Activated CD4-positive, alpha-beta T cell treated with anti-CD3 and anti-CD28 coated beads, Interleukin-2, amount 10 ng/mL, durations not matched to agents 24 days and 14 days (primary cell): ENCODE measurements around the gene ESPN. TPM values are rescaled to one million over a fixed set of nuclear protein-coding genes. Genes with fewer than 3 reads are reported as not detected.
A peak's percentile ranks its signal among the peaks of the same experiment; 100 is the strongest.
"Not testable (repeated sequence)": the region's sequence is repeated elsewhere in the genome, so short reads cannot be mapped to it uniquely, and the experiment has no call there.

Source experiments
- DNase-seq: peaks from one replicate; pipeline ENCODE4 v3.0.0; 2022
- H3K27ac Mint-ChIP-seq: one replicate; pipeline ENCODE4 v1.8.0; 2022; ENCODE audit warnings: mild to moderate bottlenecking, mixed read lengths
- H3K27me3 Mint-ChIP-seq: one replicate; pipeline ENCODE4 v1.8.0; 2022; ENCODE audit warnings: mixed read lengths
- H3K36me3 Mint-ChIP-seq: one replicate; pipeline ENCODE4 v1.8.0; 2022; ENCODE audit warnings: low read depth, mild to moderate bottlenecking, mixed read lengths
- H3K4me1 Mint-ChIP-seq: one replicate; pipeline ENCODE4 v1.8.0; 2021; ENCODE audit warnings: mixed read lengths
- H3K4me3 Mint-ChIP-seq: one replicate; pipeline ENCODE4 v1.8.0; 2022; ENCODE audit warnings: mild to moderate bottlenecking, moderate library complexity, mixed read lengths
- H3K9me3 Mint-ChIP-seq: one replicate; pipeline ENCODE4 v1.8.0; 2021; ENCODE audit warnings: mixed read lengths
- intact Hi-C: fragments of 100-400 bp; cut with micrococcal nuclease; formaldehyde crosslinking; loops from one replicate; pipeline ENCODE4 v1.15.1; 2023
- total RNA-seq: library from RNA; stranded (reverse); gene quantifications from 2 replicates; pipeline ENCODE4 v1.2.3, GENCODE V29; 2022

Gene ESPN
- total RNA-seq, 1 donor from 2014 or later, result 0.49 TPM

DNA sequence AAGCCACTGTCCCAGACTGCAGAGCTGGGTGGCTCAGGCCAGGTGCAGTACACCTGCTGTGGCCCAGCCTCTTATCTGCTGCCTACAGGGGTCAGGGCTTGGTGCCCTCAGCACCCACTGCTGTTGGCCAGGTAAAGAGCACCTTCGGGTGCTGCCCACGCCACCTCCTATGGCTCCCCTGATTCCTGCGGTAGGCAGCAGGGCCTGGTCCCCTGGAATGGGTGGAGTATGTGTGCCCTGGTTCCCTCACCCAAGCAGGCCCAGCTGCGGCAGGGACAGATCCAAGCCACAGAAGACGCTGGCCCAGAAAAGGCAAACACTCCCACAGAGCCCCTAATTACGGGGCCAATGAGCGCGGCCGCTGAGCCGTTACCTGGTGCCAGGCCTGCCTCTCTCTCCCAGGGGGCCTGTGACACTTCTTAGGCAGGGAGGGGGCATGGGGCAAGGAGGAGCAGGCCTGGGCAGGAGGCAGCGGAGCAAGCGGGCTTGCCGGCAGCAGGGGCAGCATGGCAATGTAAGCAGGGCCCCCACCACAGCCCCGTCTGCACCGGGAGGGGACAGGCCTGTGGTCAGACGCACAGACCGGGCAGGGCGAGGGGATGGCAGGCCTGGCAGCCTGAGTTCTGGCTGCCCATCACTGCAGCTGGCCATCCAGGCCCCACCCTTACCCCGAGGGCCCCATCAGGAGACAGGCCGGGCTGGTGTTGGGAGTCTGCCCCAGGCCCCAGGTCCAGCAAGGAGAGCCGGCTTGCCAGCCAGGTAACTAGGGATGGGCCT, 19.0 kb downstream of the ESPN start:
- no peak overlapping the region for H3K4me3 Mint-ChIP-seq
- H3K4me1 Mint-ChIP-seq, result peaks cover 8% of the 10 kb centered on the region
- intact Hi-C loops, result no loop called here
- no peak overlapping the region for H3K27ac Mint-ChIP-seq
- no peaks in the 10 kb centered on the region for H3K36me3 Mint-ChIP-seq
- no peak for DNase-seq
- no peaks in the 10 kb centered on the region for H3K9me3 Mint-ChIP-seq
- H3K27me3 Mint-ChIP-seq, result peaks cover 34% of the 10 kb centered on the region

DNA sequence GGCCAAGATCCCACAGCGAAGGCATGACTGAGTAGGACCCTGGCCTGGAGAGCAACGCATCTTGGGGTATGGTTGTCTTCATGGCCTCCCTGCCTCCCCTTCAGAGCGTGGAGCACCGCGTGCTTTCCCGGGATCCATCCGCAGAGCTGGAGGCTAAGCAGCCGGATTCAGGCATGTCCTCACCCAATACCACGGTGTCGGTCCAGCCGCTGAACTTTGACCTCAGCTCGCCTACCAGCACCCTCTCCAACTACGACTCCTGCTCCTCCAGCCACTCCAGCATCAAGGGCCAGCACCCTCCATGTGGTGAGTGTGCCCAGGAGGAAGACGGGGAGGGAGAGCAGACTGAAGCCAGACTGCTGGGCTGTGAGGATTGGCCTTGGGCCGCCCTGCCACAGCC, 19.8 kb downstream of the ESPN start:
- no peak for DNase-seq
- Mint-ChIP-seq H3K27me3 (peaks cover 34% of the 10 kb centered on the region), H3K4me1 (peaks cover 11% of the 10 kb centered on the region), H3K36me3 (no peaks in the 10 kb centered on the region), H3K4me3 (no peak overlapping the region), H3K9me3 (no peaks in the 10 kb centered on the region), H3K27ac (no peak overlapping the region)
- intact Hi-C loops, result no loop called here

DNA sequence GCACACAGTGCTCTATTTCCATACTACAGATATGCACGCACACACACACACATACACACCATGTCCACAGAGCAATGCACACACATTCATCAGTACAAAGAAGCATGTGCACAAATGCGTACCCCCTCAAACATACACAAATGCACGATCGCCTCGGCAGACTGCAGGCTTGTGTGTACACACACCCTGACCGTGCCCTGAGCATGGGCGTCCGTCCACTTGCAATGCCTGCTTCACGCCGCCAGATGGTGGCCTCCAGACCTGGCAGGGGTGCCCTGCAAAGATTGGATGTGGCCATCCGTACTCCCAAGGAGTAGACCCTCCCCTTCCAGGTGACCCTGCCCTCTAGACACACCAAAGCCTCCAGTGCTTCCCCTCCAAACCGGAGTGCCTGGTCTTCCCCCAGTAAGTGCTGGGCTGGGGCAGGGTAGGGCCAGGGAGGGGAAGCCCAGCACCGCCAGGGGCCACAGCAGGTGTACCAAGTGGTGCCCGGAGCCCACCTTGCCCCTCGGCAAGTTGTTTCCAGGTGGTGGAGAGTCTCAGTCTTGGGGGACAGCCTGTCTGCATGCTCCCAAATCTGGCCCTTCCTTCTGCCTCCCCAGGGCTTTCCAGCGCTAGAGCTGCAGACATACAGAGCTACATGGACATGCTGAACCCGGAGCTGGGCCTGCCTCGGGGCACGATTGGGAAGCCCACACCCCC, 20.6 kb downstream of the ESPN start:
- H3K4me3 Mint-ChIP-seq, result no peak overlapping the region
- DNase-seq, result peak; percentile 84
- H3K27me3 Mint-ChIP-seq, result peaks cover 40% of the 10 kb centered on the region
- H3K36me3 Mint-ChIP-seq, result no peaks in the 10 kb centered on the region
- H3K4me1 Mint-ChIP-seq, result peaks cover 14% of the 10 kb centered on the region
- intact Hi-C loops, result no loop called here
- no peaks in the 10 kb centered on the region for H3K9me3 Mint-ChIP-seq
- H3K27ac Mint-ChIP-seq, result no peak overlapping the region

DNA sequence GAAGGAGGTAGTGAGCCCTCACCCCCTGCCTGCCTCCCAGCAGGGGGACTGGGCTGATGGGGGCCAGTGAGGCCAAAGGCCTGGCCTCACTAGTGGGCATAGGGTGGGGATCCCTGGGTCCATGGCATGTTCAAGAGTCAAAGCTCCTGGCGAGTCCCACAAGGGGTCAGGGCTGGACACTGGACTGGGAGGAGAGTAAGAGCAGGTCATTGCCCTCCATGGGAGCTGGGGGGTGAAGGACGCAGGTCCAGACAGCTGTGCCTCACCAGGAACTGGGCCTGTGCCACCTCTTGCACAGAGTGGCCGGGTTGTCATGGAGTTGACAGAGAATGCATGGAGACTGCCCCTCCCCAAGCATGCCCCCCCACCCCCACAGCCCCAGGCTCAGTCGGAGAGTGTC, 21.4 kb downstream of the ESPN start:
- peaks cover 15% of the 10 kb centered on the region for H3K4me1 Mint-ChIP-seq
- H3K4me3 Mint-ChIP-seq, DNase-seq, H3K27ac Mint-ChIP-seq, H3K36me3 Mint-ChIP-seq, H3K9me3 Mint-ChIP-seq, intact Hi-C loops: not testable (repeated sequence)
- peaks cover 46% of the 10 kb centered on the region for H3K27me3 Mint-ChIP-seq

DNA sequence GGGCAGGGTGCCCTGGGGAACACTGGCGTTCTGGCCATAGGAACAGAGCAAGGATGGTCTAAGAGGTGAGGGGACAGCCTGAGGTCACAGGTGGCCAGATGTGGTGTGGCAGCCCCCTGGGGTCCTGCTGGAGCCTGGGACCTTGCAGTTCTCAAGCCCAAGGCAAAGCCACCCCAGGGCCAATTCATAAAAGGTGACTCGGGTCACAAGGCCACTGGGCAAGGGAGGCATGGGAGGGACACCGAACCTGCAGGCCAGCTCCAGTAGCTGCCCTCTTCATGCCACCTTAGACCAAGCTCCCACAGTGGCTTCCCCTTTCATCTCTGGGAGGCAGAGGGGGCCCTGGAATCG, 22.1 kb downstream of the ESPN start:
- Mint-ChIP-seq H3K4me3 (peak overlapping the region; percentile 26), H3K27me3 (peaks cover 43% of the 10 kb centered on the region)

DNA sequence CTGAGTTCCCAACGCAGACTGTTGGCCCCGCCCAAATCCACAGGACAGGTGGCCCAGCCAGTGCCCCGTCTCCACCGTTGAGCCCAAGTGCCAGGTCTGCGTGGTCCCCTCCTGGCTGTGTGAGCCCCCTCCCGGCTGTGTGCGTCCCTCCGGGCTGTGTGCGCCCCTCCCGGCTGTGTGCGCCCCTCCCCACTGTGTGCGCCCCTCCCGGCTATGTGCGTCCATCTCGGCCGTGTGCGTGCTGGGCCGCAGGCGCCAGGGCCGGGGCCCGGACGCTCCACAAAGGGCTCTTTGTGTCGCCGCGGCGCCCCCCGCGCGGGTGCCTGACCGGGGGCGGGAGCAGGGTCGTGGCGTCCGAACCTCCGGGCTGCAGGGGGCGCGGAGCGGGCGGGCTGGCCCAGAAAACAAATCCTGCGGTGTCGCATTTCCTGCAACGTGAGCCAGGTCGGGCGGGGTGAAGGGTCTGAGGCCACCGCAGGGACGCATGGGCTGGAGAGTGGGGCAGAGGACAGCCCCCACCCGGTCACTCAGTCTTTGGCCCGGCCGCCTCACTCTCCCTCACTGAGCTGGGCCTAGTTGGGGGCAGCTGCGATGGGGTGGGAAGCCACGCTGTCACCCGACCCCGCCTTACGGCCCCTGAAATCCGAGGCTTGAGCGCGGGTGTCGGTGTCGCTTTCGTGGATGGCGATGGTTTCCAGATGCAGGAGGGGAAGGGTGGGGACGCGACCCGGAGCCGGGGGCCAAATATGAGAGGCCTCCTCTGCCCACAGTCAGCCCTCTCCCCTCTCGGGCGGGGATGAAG, 22.6 kb downstream of the ESPN start:
- Mint-ChIP-seq H3K4me1 (peaks cover 13% of the 10 kb centered on the region), H3K27me3 (peaks cover 42% of the 10 kb centered on the region), H3K36me3 (no peaks in the 10 kb centered on the region), H3K9me3 (no peaks in the 10 kb centered on the region), H3K27ac (no peak overlapping the region), H3K4me3 (peak overlapping the region; percentile 21)
- DNase-seq, result no peak
- intact Hi-C loops, result no loop called here

More for the DNA sequence above, 22.1 kb downstream of the ESPN start:
- H3K27ac Mint-ChIP-seq, result no peak overlapping the region
- intact Hi-C loops, result no loop called here
- no peak for DNase-seq
- peaks cover 13% of the 10 kb centered on the region for H3K4me1 Mint-ChIP-seq
- H3K36me3 Mint-ChIP-seq, result no peaks in the 10 kb centered on the region
- H3K9me3 Mint-ChIP-seq, result no peaks in the 10 kb centered on the region

DNA sequence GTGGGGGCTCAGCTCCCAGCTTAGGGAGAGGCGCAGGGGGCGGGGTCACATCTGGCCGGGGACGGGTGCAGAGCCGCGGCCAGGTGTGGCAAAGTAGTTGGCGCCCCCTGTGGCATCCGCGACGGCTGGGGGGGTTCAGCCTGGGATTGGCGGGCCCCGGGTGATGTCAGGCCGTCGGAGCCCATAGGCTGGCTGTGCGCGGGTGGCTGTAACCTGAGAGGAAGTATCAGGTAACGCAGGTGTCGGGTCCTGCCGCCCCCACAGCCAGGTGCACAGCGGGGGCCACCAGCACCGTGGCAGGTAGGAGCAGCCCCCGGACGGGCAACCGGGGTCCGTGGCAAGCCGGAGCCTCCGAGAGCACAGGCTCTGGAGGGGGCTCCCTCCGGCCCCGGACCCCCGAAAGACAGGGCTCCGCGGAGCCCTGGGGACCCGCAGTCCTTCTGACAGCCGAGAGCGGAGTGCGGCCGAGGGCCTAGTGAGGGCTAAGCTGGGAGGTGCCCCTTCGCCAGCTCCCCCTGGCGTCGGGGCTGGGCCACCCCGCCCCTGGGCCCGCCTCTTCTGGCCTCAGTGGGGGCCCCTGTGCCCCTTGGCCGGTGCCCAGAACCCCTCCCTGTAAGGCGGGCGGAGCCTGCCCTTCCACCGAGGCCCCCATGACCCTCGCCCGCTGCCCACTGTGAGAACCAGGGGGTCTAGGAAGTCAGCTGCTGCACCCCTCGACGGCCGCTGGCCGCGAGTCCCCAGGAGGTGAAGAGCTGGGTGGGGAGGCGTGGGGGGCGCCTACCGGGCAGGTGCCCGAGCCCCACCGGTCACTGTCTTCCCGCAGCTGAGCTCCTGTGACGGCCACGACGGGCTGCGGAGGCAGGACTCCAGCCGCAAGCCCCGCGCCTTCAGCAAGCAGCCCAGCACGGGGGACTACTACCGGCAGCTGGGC, 23.5 kb downstream of the ESPN start:
- Mint-ChIP-seq H3K36me3 (no peaks in the 10 kb centered on the region), H3K27me3 (peaks cover 44% of the 10 kb centered on the region), H3K27ac (no peak overlapping the region), H3K4me3 (no peak overlapping the region), H3K9me3 (no peaks in the 10 kb centered on the region), H3K4me1 (peaks cover 13% of the 10 kb centered on the region)
- intact Hi-C loops, result no loop called here
- DNase-seq, result no peak

DNA sequence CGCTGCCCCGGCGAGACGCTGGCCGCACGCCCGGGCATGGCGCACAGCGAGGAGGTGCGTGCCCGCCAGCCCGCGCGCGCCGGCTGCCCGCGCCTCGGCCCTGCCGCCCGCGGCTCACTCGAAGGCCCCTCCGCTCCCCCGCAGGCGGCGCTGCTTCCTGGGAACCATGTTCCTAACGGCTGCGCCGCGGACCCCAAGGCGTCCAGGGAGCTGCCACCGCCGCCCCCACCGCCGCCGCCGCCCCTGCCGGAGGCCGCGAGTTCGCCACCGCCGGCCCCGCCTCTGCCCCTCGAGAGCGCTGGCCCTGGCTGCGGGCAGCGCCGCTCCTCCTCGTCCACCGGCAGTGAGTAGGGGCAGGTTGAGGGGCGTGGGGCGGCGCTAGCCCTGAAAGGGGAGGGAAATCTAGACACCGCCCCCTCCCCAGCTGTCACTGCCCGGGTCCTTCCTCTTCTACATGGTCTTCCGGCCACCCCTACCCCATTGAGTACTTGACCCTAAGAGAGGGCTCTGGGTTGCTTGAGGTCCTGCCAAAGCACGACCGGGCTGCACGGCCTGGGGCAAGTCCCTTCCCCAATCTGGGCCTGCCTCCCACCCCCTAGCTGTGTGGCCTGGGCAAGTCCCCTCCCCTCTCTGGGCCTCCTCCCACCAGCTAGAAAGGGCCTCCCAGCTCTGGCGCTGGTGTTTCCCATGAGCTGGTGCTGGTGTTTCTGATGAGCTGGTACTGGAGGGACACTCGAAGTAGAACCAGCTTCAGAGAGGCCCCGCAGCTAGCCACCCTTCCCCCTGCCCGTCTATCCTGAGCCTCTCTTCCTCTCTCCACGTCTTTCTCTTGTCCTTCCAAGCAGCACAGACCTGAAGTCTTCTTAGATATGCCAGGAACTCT, 24.4 kb downstream of the ESPN start:
- peaks cover 18% of the 10 kb centered on the region for H3K4me1 Mint-ChIP-seq
- peaks cover 2% of the 10 kb centered on the region for H3K36me3 Mint-ChIP-seq
- H3K4me3 Mint-ChIP-seq, result peak overlapping the region; percentile 64
- DNase-seq, result peak; percentile 76
- H3K27ac Mint-ChIP-seq, result peak overlapping the region; percentile 20
- intact Hi-C loops, result no loop called here
- peaks cover 51% of the 10 kb centered on the region for H3K27me3 Mint-ChIP-seq
- H3K9me3 Mint-ChIP-seq, result no peaks in the 10 kb centered on the region

DNA sequence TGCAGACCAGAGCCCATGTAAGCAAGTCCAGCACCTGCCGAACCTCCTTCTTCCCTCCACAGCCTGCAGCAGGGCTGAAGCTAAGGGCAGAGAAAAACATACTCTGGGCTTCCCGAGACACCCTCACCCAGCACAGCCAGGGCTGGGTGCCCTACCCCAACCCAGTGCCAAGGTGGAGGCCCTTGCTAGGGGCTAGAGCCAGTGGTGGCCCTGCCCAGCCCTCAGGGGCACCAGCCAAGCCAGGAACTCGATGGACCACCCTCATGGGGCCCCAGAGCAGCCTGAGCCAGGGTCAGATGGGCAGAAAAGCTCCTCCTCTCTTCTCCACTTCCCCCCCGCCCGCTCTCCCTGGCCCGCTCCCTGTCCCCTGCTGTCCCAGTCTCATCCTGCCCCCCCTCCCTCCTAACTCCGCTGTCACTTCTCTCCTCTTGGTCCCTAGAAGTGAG, 25.5 kb downstream of the ESPN start:
- DNase-seq, result no peak
- Mint-ChIP-seq H3K27me3 (peaks cover 50% of the 10 kb centered on the region), H3K36me3 (peaks cover 2% of the 10 kb centered on the region), H3K4me3 (no peak overlapping the region), H3K9me3 (no peaks in the 10 kb centered on the region), H3K27ac (no peak overlapping the region), H3K4me1 (peaks cover 18% of the 10 kb centered on the region)
- intact Hi-C loops, result no loop called here

DNA sequence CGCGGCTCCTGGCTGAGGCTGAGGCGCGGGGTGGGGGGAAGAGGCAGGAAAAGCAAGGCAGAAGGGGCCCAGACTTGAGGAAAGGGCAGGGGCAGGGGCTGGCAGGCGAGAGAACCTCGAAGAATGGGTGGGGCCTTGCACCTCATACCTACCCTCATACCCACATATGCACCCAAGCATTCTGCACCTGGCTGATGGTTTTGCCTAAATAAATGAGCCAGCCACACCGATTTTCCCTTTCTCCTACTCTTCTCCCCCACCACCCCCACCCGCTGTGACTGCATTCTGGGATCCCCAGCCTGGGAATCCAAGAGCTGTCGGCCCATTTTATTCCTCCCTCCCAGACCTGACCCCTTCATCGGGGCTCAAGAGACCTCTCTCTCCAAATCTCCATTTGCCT, 25.9 kb downstream of the ESPN start:
- intact Hi-C loops, H3K36me3 Mint-ChIP-seq, H3K27ac Mint-ChIP-seq, H3K4me3 Mint-ChIP-seq, DNase-seq, H3K9me3 Mint-ChIP-seq: not testable (repeated sequence)
- peaks cover 49% of the 10 kb centered on the region for H3K27me3 Mint-ChIP-seq
- H3K4me1 Mint-ChIP-seq, result peaks cover 18% of the 10 kb centered on the region

DNA sequence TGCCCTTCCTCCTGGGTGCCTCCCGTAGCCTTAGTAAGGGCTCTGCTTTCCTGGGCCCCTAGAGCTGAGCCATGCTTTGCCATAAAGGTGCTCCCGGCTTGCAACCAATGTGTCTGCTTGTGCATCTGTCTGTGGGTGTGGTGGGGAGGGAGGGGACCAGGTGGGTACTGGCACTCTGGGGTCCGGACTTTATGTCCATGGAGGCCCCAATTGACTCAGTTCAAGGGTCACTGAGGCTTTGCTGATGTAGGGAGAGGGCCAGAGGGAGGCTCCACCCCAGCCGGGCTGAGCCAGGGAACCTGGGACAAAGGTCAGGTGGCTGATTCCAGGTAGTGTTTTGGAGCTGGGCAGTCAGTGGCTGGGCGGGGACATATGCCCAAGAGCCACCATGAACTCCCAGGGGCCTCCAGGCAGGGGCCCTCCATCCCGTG, 26.4 kb downstream of the ESPN start:
- no peak overlapping the region for H3K27ac Mint-ChIP-seq
- intact Hi-C loops, result no loop called here
- no peaks in the 10 kb centered on the region for H3K9me3 Mint-ChIP-seq
- peaks cover 18% of the 10 kb centered on the region for H3K4me1 Mint-ChIP-seq
- peaks cover 2% of the 10 kb centered on the region for H3K36me3 Mint-ChIP-seq
- H3K27me3 Mint-ChIP-seq, result peaks cover 49% of the 10 kb centered on the region
- no peak overlapping the region for H3K4me3 Mint-ChIP-seq
- no peak for DNase-seq

DNA sequence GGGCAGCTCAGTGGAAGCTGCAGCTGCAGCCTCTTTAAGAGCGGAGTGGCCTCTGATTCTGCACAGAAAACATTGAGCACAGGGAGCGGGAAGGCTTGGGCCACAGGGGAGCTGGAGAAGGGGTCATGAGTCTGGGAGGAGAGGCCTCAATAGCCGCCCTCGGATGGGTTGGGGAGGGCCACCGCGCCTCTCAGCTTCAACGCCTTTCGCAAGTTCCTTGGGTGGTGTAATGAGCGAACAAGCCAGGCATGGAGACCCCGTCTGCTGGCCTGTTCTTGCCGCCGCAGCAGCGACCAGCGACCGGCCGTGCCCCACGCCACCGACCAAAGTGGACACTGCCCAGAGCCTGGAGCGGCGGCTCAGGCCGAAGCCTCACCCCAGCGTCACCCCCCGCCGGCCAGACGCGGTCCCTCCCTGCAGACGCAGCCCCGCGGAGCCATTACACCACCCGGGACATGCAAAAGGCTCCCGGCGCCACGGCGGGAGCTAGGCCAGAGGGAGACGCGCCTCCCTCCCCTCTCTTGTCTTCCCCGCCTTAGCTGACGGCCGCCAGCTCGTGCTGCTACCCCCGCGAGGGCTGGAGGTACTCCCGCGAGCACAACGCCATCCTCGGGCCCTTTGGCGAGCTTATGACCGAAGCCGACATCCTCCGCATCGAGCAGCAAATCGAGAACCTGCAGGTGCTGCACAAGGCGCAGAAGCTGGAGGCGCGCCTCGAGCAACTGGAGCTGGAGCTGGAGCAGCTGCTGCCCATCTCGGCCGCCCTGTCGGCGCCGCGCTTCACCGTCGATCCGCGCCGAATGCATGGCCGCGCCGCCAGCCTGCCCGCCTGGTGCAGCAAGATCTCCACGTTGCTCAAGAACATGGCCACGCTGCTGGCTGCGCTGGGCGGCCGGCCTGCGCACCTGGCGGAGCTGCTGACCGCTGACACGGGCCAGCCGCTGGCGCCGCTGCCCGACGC, 29.6 kb downstream of the ESPN start:
- DNase-seq, result peak; percentile 71
- H3K9me3 Mint-ChIP-seq, H3K27ac Mint-ChIP-seq, intact Hi-C loops, H3K36me3 Mint-ChIP-seq, H3K4me3 Mint-ChIP-seq: not testable (repeated sequence)
- peaks cover 21% of the 10 kb centered on the region for H3K4me1 Mint-ChIP-seq
- H3K27me3 Mint-ChIP-seq, result peaks cover 48% of the 10 kb centered on the region
